AG04450 (cell line): ENCODE data around the gene NUP188. TPM values are rescaled to one million over a fixed set of nuclear protein-coding genes. Genes with fewer than 3 reads are reported as not detected.

Experiments used
- CTCF ChIA-PET: fragments of 300-600, 350-600 bp; formaldehyde crosslinking; extraction: SDS; loops from one replicate; lab custom pipeline; 2022; ENCODE audit warnings: antibody characterized with exemption, inconsistent platforms; lab: Charles Lee
- POLR2A ChIA-PET: fragments of 350-600 bp; formaldehyde crosslinking; extraction: SDS; loops from one replicate; lab custom pipeline; 2021; ENCODE audit warnings: antibody characterized with exemption, inconsistent platforms; lab: Yijun Ruan, JAX
- DNase-seq: peaks from one replicate; pipeline ENCODE4 v3.0.0-alpha.2; 2011; ENCODE audit warnings: low read depth, low spot score
- H3K27ac ChIP-seq: one replicate; pipeline ENCODE4 v1.5.1; 2012; ENCODE audit warnings: low read depth, low read length, control low read depth
- H3K27me3 ChIP-seq: one replicate; pipeline ENCODE4 v1.6.0; 2012; ENCODE audit warnings: low read length; ENCODE audit not compliant: control insufficient read depth, insufficient read depth
- H3K4me3 ChIP-seq: 2 replicates; pipeline ENCODE4 v1.5.1; 2011; ENCODE audit warnings: mild to moderate bottlenecking, low read depth, low read length, control low read depth
- H3K9me3 ChIP-seq: 2 replicates; pipeline ENCODE4 v1.5.1; 2012; ENCODE audit warnings: low read length; ENCODE audit not compliant: control insufficient read depth, insufficient read depth
- polyA plus RNA-seq: library from polyadenylated mRNA; depleted of rRNA; stranded (reverse); fragments of >200 nt; gene quantifications from 2 replicates; pipeline ENCODE4 v1.2.3, GENCODE V29; 2011
- TF ChIP-seq, protein P1 (sequence below): IDR thresholded peaks from 2 replicates; pipeline ENCODE4 v1.5.1; 2011; ENCODE audit warnings: low read depth, low read length, control low read depth, inconsistent platforms

Gene NUP188
- polyA plus RNA-seq, 1 experiment, result 46.3 TPM

GRCh38 chr9:129027685-129028191, 80.2 kb downstream of the NUP188 start:
- CTCF ChIA-PET, result interaction anchor here (0.5 to 1.1 kb wide), 39 partner anchors 8 to 1337 kb away, joined by 3 to 13 read pairs (median 4); partner anchors contain the start of gene DOLPP1
- DNase-seq, result no peak
- Histone ChIP-seq H3K9me3 (no peaks in the 10 kb centered on the region), H3K27me3 (no peaks in the 10 kb centered on the region), H3K27ac (no peak overlapping the region), H3K4me3 (peak overlapping the region; percentile 79)
- POLR2A ChIA-PET, result no interaction called here
- TF ChIP-seq, protein P1, sequence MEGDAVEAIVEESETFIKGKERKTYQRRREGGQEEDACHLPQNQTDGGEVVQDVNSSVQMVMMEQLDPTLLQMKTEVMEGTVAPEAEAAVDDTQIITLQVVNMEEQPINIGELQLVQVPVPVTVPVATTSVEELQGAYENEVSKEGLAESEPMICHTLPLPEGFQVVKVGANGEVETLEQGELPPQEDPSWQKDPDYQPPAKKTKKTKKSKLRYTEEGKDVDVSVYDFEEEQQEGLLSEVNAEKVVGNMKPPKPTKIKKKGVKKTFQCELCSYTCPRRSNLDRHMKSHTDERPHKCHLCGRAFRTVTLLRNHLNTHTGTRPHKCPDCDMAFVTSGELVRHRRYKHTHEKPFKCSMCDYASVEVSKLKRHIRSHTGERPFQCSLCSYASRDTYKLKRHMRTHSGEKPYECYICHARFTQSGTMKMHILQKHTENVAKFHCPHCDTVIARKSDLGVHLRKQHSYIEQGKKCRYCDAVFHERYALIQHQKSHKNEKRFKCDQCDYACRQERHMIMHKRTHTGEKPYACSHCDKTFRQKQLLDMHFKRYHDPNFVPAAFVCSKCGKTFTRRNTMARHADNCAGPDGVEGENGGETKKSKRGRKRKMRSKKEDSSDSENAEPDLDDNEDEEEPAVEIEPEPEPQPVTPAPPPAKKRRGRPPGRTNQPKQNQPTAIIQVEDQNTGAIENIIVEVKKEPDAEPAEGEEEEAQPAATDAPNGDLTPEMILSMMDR, result no peak

- peak within 1 kb of the TSS; percentile 79 for H3K4me3 ChIP-seq
- ChIA-PET CTCF (interaction anchor here (0.5 to 1.2 kb wide), 43 partner anchors 9 to 1338 kb away, joined by 3 to 13 read pairs (median 4); partner anchors contain the start of gene DOLPP1), POLR2A (no interaction called here)
- H3K27me3 ChIP-seq, result no peaks in the 10 kb centered on the region
- DNase-seq, result peak; percentile 95
- no peak within 1 kb of the TSS for H3K27ac ChIP-seq
- no peaks in the 10 kb centered on the region for H3K9me3 ChIP-seq
- TF ChIP-seq, protein P1, result peak; percentile 83
Observed at GRCh38 chr9:129028192-129028966, 80.9 kb downstream of the NUP188 start, which contains the start of gene SH3GLB2. Gene SH3GLB2 (minus strand): TSS chr9:129028331. CDS start chr9:129028154, 177 bp downstream.

DNA sequence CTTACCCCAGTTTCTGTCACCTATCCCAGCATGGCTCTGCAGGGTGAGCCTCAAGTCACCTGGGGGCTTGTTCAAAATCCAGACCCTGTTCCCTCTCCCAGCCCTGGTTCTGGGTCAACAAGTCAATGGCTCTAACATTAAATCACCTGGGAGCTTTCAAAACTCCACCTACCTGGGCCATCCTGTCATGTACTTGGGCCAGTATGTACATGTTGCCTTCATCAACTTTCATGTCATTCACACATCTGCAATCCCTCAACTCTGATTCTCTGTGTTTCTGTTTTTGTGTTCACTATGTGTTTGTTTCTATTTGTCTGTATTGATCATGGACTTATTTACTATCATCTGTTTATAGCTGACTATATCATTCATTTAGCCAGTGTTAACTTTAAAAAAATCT, 82.7 kb downstream of the NUP188 start:
- Histone ChIP-seq H3K4me3 (no peak overlapping the region), H3K27ac (no peak overlapping the region), H3K27me3 (no peaks in the 10 kb centered on the region), H3K9me3 (no peaks in the 10 kb centered on the region)
- TF ChIP-seq, protein P1, result no peak
- no peak for DNase-seq
- ChIA-PET POLR2A (no interaction called here), CTCF (interaction anchor here (0.6 to 1.0 kb wide), 2 partner anchors 13 to 155 kb away, joined by 3 to 4 read pairs; no protein-coding TSS in a partner anchor)

DNA sequence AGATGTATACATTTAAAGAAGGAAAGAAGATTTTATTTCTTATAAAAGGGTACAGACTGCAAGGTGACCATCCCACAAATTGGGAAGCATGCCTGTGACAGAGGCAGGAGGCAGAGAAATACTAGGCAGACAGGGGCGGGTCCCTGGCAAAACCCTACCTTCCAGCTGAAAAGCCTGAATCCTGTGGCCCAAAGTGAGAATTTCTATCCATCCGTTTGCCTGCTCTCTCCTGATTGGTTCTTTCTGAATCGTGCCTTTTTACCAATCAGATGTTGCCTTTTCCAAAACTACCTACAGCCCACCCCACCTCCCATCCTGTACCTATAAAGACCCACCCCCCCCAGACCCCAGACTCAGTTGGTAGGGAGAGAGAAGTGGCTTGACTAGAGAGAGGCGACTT, 84.0 kb downstream of the NUP188 start:
- DNase-seq, result no peak
- CTCF ChIA-PET, result no interaction called here
- Histone ChIP-seq H3K9me3 (peaks cover under 1% of the 10 kb centered on the region; the same call in 1 of the 2 replicates), H3K27me3 (no peaks in the 10 kb centered on the region), H3K27ac (no peak overlapping the region), H3K4me3 (no peak overlapping the region)
- TF ChIP-seq, protein P1, result no peak
- POLR2A ChIA-PET, result no interaction called here
